ENCODE data around the gene DENND4C. TPM values are rescaled to one million over a fixed set of nuclear protein-coding genes. Genes with fewer than 3 reads are reported as not detected.
"Not testable (repeated sequence)": the region's sequence is repeated elsewhere in the genome, so short reads cannot be mapped to it uniquely, and the experiment has no call there.

Gene DENND4C
- total RNA-seq, 1 donor from 2014 or later: 53.7 TPM

GRCh38 chr9:19265602-19266001 lies 35.1 kb downstream of the DENND4C start:
- not testable (repeated sequence) for DNase-seq (ENCODE audit: extremely low read depth, low read depth, low spot score)

GRCh38 chr9:19266778-19267384 lies 36.4 kb downstream of the DENND4C start:
- not testable (repeated sequence) for DNase-seq (ENCODE audit: extremely low read depth, low read depth, low spot score)

- no peak for DNase-seq (ENCODE audit: extremely low read depth, low read depth, low spot score)
These were observed 39.1 kb downstream of the DENND4C start for GRCh38 chr9:19269582-19269981.

- DNase-seq (ENCODE audit: extremely low read depth, low read depth, low spot score): no peak
These were observed 40.0 kb downstream of the DENND4C start for GRCh38 chr9:19270421-19270949.

- DNase-seq (ENCODE audit: extremely low read depth, low read depth, low spot score): no peak
These were observed 40.6 kb downstream of the DENND4C start for GRCh38 chr9:19271081-19271480.

- no peak for DNase-seq (ENCODE audit: extremely low read depth, low read depth, low spot score)
These were observed 51.3 kb downstream of the DENND4C start for GRCh38 chr9:19281801-19282200.

GRCh38 chr9:19283072-19283710 lies 52.7 kb downstream of the DENND4C start:
- no peak for DNase-seq (ENCODE audit: extremely low read depth, low read depth, low spot score)

- DNase-seq (ENCODE audit: extremely low read depth, low read depth, low spot score): no peak
These were observed 54.2 kb downstream of the DENND4C start for GRCh38 chr9:19284729-19285128.

- DNase-seq (ENCODE audit: extremely low read depth, low read depth, low spot score): no peak
These were observed 56.2 kb downstream of the DENND4C start for GRCh38 chr9:19286634-19287188.

GRCh38 chr9:19288081-19288480 lies 57.6 kb downstream of the DENND4C start:
- DNase-seq (ENCODE audit: extremely low read depth, low read depth, low spot score): no peak

GRCh38 chr9:19290103-19290502 lies 59.6 kb downstream of the DENND4C start:
- DNase-seq (ENCODE audit: extremely low read depth, low read depth, low spot score): no peak

- DNase-seq (ENCODE audit: extremely low read depth, low read depth, low spot score): no peak
These were observed 63.7 kb downstream of the DENND4C start for GRCh38 chr9:19294219-19294618.

GRCh38 chr9:19298436-19299000 lies 68.0 kb downstream of the DENND4C start:
- no peak for DNase-seq (ENCODE audit: extremely low read depth, low read depth, low spot score)

- DNase-seq (ENCODE audit: extremely low read depth, low read depth, low spot score): no peak
These were observed 72.7 kb downstream of the DENND4C start for GRCh38 chr9:19303216-19303615.

- DNase-seq (ENCODE audit: extremely low read depth, low read depth, low spot score): no peak
These were observed 76.1 kb downstream of the DENND4C start for GRCh38 chr9:19306568-19306967.

GRCh38 chr9:19310246-19310645 lies 79.8 kb downstream of the DENND4C start:
- DNase-seq (ENCODE audit: extremely low read depth, low read depth, low spot score): no peak

- DNase-seq (ENCODE audit: extremely low read depth, low read depth, low spot score): no peak
These were observed 83.1 kb downstream of the DENND4C start for GRCh38 chr9:19313573-19313972.

- DNase-seq (ENCODE audit: extremely low read depth, low read depth, low spot score): no peak
These were observed 90.0 kb downstream of the DENND4C start for GRCh38 chr9:19320495-19320894.

- DNase-seq (ENCODE audit: extremely low read depth, low read depth, low spot score): no peak
These were observed 101.4 kb downstream of the DENND4C start for GRCh38 chr9:19331877-19332276.

GRCh38 chr9:19336166-19336565 lies 105.7 kb downstream of the DENND4C start:
- no peak for DNase-seq (ENCODE audit: extremely low read depth, low read depth, low spot score)

- peak; percentile 66 for DNase-seq (ENCODE audit: extremely low read depth, low read depth, low spot score)
These were observed 112.5 kb downstream of the DENND4C start for GRCh38 chr9:19342947-19343346.

GRCh38 chr9:19358701-19359100 lies 128.2 kb downstream of the DENND4C start:
- no peak for DNase-seq (ENCODE audit: extremely low read depth, low read depth, low spot score)
